NCI-H524 (cell line): Measurements from ENCODE around the gene RPL11.
"Not testable (repeated sequence)": the region's sequence is repeated elsewhere in the genome, so short reads cannot be mapped to it uniquely, and the experiment has no call there.

Source experiments
- DNase-seq, 2 experiments: peaks; one replicate each; lab custom pipeline; 2025; lab: John Stamatoyannopoulos, UW

The RPL11 gene

DNA sequence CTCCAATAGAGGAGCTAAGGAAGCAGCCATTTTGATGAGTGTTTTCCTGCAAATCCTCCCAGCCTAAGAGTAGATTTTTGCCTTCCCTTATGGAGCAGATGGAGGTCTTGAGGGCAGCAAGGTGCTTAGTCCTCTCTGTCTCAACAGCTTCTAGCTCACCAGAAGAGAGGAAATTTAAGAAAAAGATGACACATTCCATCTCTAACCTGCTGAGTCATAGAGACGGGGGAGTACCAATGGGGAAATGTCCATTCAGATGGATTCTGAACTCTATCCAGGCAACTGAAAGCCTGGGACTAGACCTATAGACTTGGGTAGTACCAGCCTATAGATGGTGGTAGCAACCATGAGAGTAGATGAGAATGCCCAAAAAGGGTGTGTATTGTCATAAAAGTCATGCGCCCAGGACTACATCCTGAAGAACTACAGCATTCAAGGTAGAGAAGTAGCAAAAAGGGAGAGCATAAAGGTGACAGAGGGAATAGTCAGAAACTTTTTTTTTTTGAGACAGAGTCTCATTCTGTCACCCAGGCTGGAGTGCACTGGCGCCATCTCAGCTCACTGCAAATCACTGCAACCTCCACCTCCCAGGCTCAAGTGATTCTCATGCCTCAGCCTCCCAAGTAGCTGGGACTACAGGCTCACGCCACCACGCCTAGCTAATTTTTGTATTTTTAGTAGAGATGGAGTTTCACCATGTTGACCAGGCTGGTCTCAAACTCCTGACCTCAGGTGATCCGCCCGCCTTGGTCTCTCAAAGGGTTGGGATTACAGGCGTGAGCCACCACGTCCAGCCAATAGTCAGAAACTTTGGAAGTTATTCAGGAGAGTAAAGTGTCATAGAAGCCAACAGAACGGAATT, 41.0 kb downstream of the RPL11 start:
- DNase-seq: no peak

DNA sequence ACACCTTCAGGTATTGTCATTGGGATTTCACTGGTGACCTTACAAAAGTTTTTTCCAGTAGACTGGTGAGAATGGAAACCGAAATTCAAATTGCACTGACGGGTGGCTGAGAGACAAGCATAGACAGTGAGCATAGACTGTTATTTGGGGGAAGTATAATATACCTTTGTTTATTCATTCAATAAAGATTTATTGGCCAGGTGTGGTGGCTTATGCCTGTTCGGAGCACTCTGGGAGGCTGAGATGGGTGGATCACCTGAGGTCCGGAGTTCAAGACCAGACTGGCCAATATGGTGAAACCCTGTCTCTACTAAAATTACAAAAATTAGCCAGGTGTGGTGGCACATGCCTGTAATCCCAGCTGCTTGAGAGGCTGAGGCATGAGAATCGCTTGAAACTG, 41.7 kb downstream of the RPL11 start:
- DNase-seq: not testable (repeated sequence)

DNA sequence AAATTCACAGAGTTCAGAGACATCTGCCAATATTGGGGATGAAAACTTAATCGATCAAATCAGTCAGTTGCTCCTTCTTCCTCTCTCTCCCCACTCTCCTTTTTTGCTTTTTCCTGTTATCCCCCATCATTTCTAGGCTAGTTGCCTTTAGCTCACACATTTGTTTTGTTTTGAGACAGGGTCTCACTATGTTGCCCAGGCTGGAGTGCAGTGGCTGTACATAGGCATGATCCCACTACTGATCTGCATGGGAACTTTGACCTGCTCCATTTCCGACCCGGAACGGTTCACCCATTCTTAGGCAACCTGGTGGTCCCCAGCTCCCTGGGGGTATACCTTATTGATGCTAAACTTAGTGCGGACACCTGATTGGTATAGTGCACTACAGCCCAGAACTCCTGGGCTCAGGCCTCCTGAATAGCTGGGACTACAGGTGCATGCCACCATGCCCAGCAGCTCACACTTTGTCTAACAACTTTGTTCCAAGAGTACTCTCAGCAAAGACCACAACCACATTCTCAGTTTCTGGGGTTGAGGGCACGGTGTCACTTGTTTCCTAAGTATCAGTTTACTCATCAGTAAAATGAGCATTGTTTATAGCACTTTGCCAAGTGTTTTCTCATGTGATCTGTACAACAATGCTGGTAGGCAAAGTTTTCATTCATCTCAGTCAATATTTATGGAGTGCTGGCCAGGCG, 45.0 kb downstream of the RPL11 start:
- no peak for DNase-seq

DNA sequence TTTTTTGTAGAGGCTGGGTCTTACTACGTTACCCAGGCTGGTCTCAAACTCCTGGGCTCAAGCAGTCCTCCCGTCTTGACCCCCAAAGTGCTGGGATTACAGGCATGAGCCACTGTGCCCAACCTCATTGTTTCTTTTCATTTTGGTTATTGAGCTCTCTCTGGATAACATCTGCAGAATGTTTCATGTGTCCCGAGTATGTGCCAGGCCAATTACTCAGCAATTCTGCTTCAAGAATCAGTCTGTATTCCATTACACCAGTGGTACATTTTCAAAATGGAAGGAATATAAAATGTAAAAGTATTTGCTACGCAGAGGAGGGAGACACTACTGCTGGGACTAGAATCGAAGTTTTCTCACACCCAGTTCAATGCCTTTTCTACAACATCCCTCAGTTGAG, 50.0 kb downstream of the RPL11 start:
- DNase-seq: no peak

DNA sequence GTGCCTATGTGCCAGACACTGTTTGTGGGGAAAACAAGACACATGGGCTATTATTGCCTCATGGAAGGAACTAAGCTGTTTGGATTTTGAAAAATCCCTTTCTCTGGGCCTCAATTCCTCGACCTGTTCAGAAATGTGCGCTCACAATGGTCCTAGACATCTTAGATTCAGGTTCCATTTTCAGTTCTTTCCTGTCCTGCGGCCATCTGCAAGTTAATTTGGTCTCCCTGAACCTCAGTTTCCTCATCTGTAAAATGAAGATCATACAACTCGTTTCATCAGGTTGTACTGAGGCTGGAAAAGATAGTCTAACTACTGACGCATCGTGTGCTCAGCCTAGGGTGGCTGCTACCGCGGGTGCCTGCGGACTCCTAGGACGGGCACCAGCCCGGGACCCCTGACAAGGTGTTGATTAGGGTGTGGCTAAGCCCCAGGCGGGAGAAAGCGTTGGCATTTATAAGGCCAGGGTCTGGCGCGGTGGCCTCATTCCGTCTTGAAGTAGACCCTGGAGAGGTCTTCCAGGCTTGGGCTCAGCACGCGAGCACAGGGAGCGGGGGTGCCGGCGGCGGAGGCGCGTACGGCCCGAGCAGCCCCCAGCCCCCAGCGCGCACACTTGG, 51.2 kb downstream of the RPL11 start:
- peak in 1 of 2 experiments; percentile 54 for DNase-seq

DNA sequence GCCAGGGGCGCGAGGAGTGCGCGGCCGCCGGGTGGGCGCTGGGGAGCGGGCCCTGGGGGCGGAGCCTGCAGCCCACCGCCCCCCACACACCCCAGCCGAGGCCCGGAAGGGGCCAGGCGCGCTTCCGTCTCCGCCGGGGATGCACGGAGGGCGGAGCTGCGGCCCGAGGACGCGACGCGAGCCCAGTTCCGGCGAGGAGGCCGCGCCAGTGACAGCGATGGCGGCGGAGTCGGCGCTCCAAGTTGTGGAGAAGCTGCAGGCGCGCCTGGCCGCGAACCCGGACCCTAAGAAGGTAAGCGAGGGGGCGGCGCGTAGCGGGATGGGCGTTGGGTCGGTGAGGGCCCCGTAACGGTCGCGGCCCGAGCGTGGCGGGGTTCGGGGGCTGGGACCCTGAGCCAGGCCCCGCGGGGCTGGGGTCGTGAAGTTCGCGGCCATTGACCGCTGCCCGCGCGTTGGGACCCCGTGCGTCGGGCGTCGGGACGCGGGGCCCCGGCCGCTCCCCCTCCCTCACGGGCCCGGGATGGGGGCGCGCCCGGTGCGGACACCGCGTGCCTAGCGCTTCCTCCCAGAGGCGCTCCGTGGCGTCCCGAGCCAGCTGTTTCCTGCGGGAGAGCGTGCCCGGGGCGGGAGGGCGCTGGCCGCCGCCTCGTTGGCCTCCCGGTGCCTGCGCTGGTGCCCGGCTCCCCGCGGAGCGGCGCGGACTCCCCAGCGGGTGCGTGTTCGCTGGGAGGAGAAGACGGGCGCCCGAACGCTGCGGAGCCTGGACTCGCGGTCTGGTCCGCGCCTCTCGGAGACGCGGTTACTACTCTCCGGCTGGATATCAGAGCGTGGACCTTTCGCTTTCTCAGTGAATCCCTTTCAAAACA, 51.9 kb downstream of the RPL11 start, which contains the start of gene ELOA:
ELOA (plus strand) TSS at position 185 of the 866 bp plus-strand sequence; CDS start at position 218, 33 bp downstream.
- DNase-seq: peak; percentile 35 to 74

DNA sequence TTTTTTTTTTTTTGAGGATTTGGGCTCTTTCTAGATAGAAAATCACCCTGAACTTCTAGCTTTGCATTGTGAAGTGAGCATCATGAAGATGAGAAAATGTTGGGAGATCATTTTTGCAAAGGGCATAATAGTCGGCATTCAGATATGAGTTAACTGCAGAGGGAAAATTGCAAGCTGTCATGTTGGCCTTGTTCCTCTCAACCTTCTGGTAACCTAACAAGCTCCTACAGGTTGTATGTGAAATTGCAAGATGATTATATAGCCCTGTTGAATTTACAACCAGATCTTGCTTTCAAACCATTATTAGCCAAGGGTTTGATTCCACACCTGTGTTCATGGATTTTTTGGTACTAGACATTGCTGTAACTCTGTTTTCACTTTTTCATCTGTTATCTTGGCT, 53.9 kb downstream of the RPL11 start:
- peak in 1 of 2 experiments; percentile 34 for DNase-seq
